Vagina (tissue), 2 donors: ENCODE measurements around the gene DNAAF5.

Experiments used
- CTCF ChIP-seq, 3 experiments: fragments of 450-650 bp in 2 of 3; fragments of 200-600 bp in 1 of 3; sonication (generic) in 1 of 3; IDR thresholded peaks; one replicate each; pipeline ENCODE4 v1.5.1; 2017 to 2019; ENCODE audit warnings: antibody characterized with exemption in 3 of 3, mild to moderate bottlenecking in 2 of 3, moderate library complexity in 2 of 3
- POLR2A ChIP-seq, 2 donors: fragments of 450-650 bp; IDR thresholded peaks; one replicate each; pipeline ENCODE4 v1.6.1; 2017; ENCODE audit warnings: antibody characterized with exemption in 2 of 2, mild to moderate bottlenecking in 2 of 2, moderate library complexity in 2 of 2

- TF ChIP-seq CTCF (IDR thresholded peaks at IDR 0.05) (no peak), POLR2A (IDR thresholded peaks at IDR 0.05) (no peak)
Measured at GRCh38 chr7:738723-739454, 12.4 kb downstream of the DNAAF5 start.
